NCI-H1105 treated with DMSO at 0.1 percent for 48 hours (cell line): Measurements from ENCODE around the gene MALRD1.

Experiments
- DNase-seq: peaks from one replicate; lab custom pipeline; 2025; lab: John Stamatoyannopoulos, UW

Gene MALRD1

DNA sequence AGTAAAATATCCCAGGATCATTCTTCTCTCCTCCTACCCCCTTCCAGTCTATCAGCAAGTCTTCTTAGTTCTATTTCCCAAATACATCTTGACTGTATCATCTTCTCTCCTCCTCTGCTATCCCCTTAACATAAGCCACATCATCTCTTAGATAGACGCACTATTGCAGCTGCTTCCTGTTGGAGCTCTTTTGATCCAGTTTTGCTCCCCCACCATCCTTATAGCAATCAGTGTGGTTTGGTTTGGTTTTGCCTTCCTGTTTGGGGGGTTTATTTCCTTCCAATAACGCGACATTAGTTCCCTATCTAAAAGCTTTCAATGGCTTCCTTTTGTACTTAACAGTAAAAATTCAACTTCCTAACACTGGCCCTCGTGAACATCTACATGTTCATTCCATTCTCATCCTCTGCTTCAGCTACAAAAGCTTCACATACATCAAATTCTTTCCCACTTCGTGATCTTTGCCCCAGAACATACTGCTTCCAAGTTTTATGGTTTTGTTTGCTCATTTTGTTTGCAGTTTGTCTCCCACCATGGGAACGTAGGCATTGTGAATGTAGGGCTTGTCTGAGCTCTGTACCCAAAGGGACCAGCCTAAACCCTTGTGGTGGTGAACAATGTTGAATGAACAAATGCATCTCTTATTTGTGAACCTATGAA, 734.0 kb downstream of the MALRD1 start:
- DNase-seq = no peak

DNA sequence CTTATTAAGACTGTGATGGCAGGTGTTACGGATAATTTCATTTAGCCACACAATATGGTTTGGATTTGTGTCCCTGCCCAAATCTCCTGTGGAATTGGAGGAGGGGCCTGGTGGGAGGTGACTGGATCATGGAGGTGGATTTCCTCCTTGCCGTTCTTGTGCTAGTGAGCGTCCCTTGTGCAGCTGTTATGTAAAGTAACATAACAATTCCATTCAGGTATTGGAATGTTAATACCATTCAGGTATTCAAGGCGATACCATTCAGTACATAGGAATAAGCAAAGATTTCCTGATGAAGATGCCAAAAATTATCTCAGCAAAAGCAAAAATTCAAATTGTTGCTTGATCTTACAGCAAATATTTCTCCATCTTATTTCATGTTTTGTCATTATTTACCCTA, 735.1 kb downstream of the MALRD1 start:
- no peak for DNase-seq
